HUES48 (cell line): Measurements from ENCODE around the gene COL4A2.

Experiments
- H3K27ac ChIP-seq: one replicate; pipeline ENCODE4 v1.7.0; 2013; ENCODE audit warnings: low read depth, low read length, inconsistent platforms
- H3K27me3 ChIP-seq: 2 replicates; pipeline ENCODE4 v1.6.1; 2013; ENCODE audit warnings: mild to moderate bottlenecking, low read length; ENCODE audit not compliant: control insufficient read depth, insufficient read depth
- H3K36me3 ChIP-seq: 2 replicates; pipeline ENCODE4 v1.6.1; 2013; ENCODE audit warnings: low read length; ENCODE audit not compliant: control insufficient read depth, insufficient read depth
- H3K4me1 ChIP-seq: 2 replicates; pipeline ENCODE4 v1.6.1; 2013; ENCODE audit warnings: mild to moderate bottlenecking, low read length; ENCODE audit not compliant: control insufficient read depth, insufficient read depth
- H3K4me3 ChIP-seq: 2 replicates; pipeline ENCODE4 v1.5.1; 2013; ENCODE audit warnings: mild to moderate bottlenecking, low read depth, low read length
- H3K9ac ChIP-seq: 2 replicates; pipeline ENCODE4 v1.6.1; 2013; ENCODE audit warnings: mild to moderate bottlenecking, low read depth, low read length, moderate library complexity
- H3K9me3 ChIP-seq: 2 replicates; pipeline ENCODE4 v1.6.1; 2013; ENCODE audit warnings: low read length; ENCODE audit not compliant: control insufficient read depth, insufficient read depth

COL4A2 gene

DNA sequence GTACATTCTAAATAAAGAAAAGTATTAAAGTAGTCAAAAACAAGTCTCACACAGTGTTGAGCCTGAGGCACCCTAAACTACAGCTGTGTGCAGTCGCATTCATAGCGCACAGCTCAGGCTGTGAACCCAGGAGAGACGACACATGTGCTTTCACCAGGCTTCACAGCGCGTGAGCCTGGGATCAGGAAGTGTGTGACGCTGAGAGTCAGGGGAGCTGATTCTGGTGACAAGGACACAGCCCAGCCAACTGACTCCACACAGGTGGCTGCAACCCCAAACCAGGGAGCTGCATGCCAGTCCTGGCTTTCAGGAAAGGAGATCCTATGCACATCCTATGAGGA lies 41.8 kb upstream of the COL4A2 start:
- Histone ChIP-seq H3K27ac (no peak overlapping the region), H3K27me3 (no peaks in the 10 kb centered on the region), H3K9me3 (no peaks in the 10 kb centered on the region), H3K36me3 (no peaks in the 10 kb centered on the region), H3K4me1 (peaks cover 39% of the 10 kb centered on the region), H3K9ac (no peak overlapping the region), H3K4me3 (no peak overlapping the region)

DNA sequence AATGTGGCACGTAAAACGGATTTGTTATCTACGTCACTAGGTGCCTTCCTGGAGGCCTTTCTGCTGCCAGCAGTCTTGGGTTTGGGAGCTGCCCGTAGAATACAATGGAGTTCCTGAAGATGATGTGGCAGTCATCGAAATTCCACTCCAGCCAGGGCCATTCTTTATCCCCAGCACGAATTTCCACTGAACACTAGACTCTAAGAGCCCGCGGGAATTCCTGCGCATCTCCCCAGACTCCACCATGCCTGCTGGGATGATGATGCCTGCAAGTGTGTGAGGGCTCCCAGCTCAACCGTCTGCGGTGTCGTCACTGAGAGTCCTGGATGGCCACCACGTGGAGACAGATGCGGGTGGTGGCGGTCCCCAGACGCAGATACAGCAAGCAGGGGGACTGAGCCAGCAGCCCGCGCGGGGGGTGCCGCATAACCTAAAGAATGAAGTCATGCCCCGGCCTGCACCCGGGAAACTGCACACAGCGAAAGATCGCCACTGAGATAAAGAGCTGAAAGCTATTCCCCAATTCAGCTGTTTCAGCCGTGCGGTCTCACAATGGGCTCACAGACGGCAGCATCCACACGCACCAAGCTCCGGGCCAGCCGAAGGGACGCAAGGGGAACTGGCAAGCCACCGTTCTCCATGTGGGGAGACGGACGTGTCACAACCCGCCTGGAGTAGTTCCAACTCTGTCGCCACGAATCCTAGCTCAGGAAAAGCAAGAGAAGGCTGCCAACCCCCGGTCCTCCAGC lies 41.2 kb upstream of the COL4A2 start:
- Histone ChIP-seq H3K27ac (no peak overlapping the region), H3K36me3 (no peaks in the 10 kb centered on the region), H3K9me3 (no peaks in the 10 kb centered on the region), H3K4me1 (peaks cover 39% of the 10 kb centered on the region), H3K4me3 (no peak overlapping the region), H3K9ac (no peak overlapping the region), H3K27me3 (no peaks in the 10 kb centered on the region)

DNA sequence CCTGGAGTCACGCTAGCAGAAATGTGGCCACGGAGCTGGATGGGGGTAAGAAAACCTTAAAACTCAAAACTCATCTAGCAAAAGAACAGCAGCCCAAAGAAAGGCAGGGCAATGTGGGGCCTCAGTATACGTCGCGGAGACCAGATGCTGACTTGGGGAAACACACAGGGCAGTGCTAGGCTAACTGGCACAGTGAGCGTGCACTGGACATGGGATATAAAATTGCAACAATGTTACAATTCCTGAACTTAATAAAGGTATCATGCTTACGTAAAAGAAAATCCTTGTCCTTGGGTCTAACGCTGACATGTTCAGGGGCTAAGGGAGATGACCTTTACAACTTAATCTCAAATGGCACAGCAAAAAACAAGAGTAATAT lies 40.7 kb upstream of the COL4A2 start:
- H3K27ac ChIP-seq: no peak overlapping the region
- H3K9ac ChIP-seq: no peak overlapping the region
- H3K9me3 ChIP-seq: no peaks in the 10 kb centered on the region
- H3K36me3 ChIP-seq: no peaks in the 10 kb centered on the region
- peaks cover 35% of the 10 kb centered on the region for H3K4me1 ChIP-seq
- H3K4me3 ChIP-seq: no peak overlapping the region
- H3K27me3 ChIP-seq: no peaks in the 10 kb centered on the region

DNA sequence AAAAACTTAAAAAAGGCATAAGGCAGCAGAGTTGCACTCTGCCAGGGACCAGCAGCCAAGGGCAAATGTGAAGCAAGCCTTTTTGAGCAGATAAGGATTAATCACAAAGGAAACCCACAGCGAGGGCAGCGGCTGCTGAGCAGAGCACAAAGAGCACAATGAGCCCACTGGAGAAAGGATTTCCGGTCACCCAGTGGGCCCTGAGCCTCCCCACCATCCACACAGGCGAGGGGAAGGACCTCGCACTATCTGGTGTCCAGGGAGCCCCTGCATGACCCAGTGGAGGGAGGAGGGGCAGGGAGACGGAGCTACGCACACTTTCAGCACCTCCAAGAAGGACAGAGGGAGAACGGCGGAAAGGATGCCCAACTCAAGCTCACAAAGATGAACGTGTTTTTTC lies 40.1 kb upstream of the COL4A2 start:
- no peaks in the 10 kb centered on the region for H3K36me3 ChIP-seq
- H3K4me3 ChIP-seq: no peak overlapping the region
- no peak overlapping the region for H3K9ac ChIP-seq
- H3K27ac ChIP-seq: peak overlapping the region; percentile 25
- H3K4me1 ChIP-seq: peaks cover 29% of the 10 kb centered on the region
- no peaks in the 10 kb centered on the region for H3K9me3 ChIP-seq
- H3K27me3 ChIP-seq: no peaks in the 10 kb centered on the region

DNA sequence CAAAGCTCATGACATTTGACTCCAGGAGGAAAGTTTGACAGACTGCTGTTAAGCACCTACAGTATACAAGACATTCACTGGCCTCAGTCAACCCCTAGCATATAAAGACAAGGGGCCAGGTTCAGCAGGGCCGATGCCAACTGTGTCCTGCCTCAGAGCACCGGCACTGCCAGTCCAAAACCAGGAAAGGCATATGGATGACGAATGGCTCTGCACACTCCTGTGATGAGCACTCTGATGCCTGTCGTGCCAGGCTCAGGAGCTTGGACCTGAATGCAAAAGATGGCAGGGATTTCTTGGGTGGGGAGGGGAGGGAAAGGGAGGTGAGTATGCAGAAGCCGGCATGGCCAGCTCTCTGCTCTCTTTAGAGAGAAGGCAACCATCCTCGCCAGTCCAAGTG lies 39.0 kb upstream of the COL4A2 start:
- no peaks in the 10 kb centered on the region for H3K36me3 ChIP-seq
- peaks cover 24% of the 10 kb centered on the region for H3K4me1 ChIP-seq
- H3K27me3 ChIP-seq: no peaks in the 10 kb centered on the region
- H3K9me3 ChIP-seq: no peaks in the 10 kb centered on the region
- no peak overlapping the region for H3K4me3 ChIP-seq
- no peak overlapping the region for H3K27ac ChIP-seq
- no peak overlapping the region for H3K9ac ChIP-seq

DNA sequence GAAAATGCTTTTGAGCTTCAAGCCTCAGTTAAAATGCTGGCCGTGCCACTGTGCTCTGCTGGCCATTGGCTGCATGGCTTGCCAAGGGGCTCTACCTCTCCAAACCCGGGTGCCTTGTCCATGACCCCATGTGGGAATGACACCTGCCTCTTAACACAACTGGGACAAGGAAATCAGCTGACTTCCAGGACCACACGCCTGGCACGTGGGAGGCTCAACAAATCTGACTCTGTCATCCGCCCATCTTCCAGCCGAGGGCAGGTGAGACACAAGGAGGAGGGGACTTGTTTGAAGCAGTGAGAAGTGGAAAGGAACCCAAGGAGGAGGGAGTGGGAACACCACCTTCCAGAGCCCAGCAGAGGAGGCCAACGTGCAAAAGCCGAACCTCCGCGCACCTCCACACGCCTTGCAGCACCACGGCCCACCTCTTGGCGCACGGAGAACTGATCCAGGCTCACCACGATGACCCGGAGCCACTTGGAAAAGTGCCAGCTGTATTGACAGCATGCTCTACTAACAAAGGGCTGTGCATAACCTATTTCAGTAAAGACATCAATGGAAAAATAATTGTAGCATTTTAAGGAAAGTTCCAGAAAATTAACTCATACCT lies 38.4 kb upstream of the COL4A2 start:
- H3K27me3 ChIP-seq: no peaks in the 10 kb centered on the region

DNA sequence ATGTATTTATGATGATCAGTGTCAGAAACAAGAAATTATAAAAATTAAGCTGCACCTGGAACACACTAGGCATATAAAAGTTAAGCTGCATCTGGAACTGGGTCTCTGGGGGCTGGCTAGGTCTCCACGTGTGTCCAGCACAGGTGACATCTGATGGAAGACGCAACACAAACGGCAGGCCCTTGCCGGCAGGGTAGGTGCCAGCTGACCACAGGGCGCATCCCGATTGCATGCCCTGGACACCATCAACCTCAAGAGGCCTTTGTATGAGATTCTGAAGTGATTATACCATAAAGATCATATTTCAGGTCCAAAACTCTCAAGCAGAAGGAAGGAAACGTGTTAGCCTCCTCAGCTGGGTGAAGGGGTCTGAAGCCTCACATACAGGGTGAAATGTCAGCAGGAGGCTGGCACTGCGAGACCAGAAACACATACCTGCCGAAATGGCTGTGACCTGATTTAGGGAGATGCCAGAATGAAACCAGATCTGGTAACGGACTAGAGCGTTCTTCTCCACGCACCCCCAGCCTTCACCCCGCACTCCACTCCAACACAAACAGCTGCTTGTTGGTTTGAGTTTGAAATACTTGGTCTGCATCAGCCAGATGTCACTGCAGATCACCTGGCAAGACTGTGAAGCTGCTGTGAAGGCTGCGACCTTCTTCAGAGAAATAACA lies 37.4 kb upstream of the COL4A2 start:
- Histone ChIP-seq H3K4me3 (no peak overlapping the region), H3K9ac (no peak overlapping the region), H3K27me3 (no peaks in the 10 kb centered on the region), H3K36me3 (no peaks in the 10 kb centered on the region), H3K27ac (no peak overlapping the region), H3K4me1 (peaks cover 22% of the 10 kb centered on the region), H3K9me3 (no peaks in the 10 kb centered on the region)

More for the DNA sequence above, 38.4 kb upstream of the COL4A2 start:
- H3K9me3 ChIP-seq: no peaks in the 10 kb centered on the region
- no peak overlapping the region for H3K9ac ChIP-seq
- H3K36me3 ChIP-seq: no peaks in the 10 kb centered on the region
- no peak overlapping the region for H3K4me3 ChIP-seq
- no peak overlapping the region for H3K27ac ChIP-seq
- peaks cover 24% of the 10 kb centered on the region for H3K4me1 ChIP-seq

DNA sequence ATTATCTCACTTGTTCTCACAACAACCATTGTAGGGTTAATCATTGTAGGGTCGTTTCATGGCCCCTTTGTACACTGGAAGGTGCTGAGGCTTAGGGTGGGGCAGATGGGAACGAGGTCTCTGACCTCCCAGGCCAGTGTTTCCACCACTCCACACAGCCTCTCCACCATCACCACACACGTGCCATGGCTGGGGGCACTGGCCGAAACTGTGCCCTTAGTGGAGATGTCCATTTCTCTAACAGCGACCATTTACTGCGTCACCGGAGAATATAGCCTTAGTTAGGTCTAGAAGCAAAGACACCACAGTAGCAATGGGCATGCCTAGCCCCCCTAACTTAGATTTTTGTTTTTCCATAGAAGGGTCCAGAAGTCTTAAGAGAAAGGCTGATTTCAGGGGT lies 36.6 kb upstream of the COL4A2 start:
- no peaks in the 10 kb centered on the region for H3K27me3 ChIP-seq
- H3K27ac ChIP-seq: no peak overlapping the region
- no peaks in the 10 kb centered on the region for H3K36me3 ChIP-seq
- H3K9ac ChIP-seq: no peak overlapping the region
- peaks cover 14% of the 10 kb centered on the region for H3K4me1 ChIP-seq
- H3K9me3 ChIP-seq: no peaks in the 10 kb centered on the region
- H3K4me3 ChIP-seq: no peak overlapping the region

DNA sequence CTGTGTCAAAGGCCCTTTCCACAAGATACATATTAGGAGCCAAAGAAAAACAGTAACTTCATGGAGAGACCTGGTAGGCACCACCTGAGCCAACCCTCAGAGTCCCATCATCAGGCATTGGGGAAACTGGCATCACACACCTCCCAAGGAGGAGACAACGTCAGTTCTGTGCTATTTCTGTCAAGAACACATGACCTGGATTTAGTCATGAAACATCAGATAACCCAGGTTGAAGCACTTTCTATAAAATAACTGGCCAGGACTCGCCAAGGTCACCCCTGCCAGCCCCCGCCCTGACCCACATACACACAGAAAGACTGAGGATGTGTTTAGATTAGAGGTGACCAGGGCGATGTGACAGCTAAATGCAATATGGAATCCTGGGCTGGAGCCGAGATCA lies 35.8 kb upstream of the COL4A2 start:
- no peaks in the 10 kb centered on the region for H3K36me3 ChIP-seq

DNA sequence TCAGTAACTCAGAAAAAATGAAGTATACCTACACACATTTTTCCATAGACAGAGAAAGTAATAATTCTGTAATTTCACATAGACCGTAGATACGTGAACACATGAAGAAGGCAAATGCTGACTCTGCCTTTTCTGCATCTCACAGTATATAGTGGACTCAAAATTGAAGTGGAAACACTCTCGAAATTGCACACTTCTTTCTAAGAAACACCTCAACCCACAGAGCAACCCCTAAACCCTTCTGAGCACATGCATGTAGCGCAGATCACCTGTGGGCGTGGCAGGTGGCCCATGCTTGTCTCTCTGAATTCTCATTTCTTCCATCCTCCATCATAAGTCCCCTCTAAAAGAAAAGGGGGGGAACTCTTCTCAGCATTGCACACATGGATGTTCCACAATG lies 34.9 kb upstream of the COL4A2 start:
- no peaks in the 10 kb centered on the region for H3K9me3 ChIP-seq
- H3K27ac ChIP-seq: no peak overlapping the region
- H3K27me3 ChIP-seq: no peaks in the 10 kb centered on the region
- no peak overlapping the region for H3K9ac ChIP-seq
- no peak overlapping the region for H3K4me3 ChIP-seq
- peaks cover 4% of the 10 kb centered on the region; the same call in 1 of the 2 replicates for H3K4me1 ChIP-seq
- H3K36me3 ChIP-seq: no peaks in the 10 kb centered on the region

More for the DNA sequence above, 35.8 kb upstream of the COL4A2 start:
- H3K9ac ChIP-seq: no peak overlapping the region
- H3K27ac ChIP-seq: no peak overlapping the region
- H3K27me3 ChIP-seq: no peaks in the 10 kb centered on the region
- peaks cover 10% of the 10 kb centered on the region for H3K4me1 ChIP-seq
- H3K4me3 ChIP-seq: no peak overlapping the region
- H3K9me3 ChIP-seq: no peaks in the 10 kb centered on the region

DNA sequence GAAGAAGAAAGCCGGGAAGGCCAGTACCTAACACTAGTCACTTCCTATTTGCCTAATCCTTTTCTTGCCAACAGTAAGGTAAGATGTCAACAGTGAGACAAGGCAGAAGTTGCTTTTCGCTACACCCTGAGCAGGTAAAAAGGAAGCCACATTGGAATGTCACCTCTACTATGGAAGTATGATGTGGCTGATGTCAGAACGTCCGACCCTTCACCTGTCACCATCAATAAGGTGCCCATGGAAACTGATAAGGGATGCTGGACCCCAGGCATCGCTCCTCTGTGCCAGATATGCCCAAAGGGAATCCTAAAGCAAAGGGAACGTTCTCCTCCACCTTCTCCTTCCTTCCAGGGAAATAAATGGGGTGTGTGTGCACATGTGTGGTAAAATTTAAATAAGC lies 34.4 kb upstream of the COL4A2 start:
- Histone ChIP-seq H3K4me1 (no peaks in the 10 kb centered on the region), H3K9me3 (no peaks in the 10 kb centered on the region), H3K9ac (no peak overlapping the region), H3K27me3 (no peaks in the 10 kb centered on the region), H3K4me3 (no peak overlapping the region), H3K27ac (no peak overlapping the region), H3K36me3 (no peaks in the 10 kb centered on the region)
